ENCODE results near the gene RBCK1. TPM values are rescaled to one million over a fixed set of nuclear protein-coding genes. Genes with fewer than 3 reads are reported as not detected.
"Not testable (repeated sequence)": the region's sequence is repeated elsewhere in the genome, so short reads cannot be mapped to it uniquely, and the experiment has no call there.

Gene RBCK1
- polyA plus RNA-seq, 1 donor = 86.9 TPM

GRCh38 chr20:385448-385847 is 22.7 kb upstream of the RBCK1 start:
- H3K27me3 ChIP-seq (ENCODE audit: control insufficient read depth, insufficient read depth, low read length) = peaks cover 20% of the 10 kb centered on the region
- H3K27ac ChIP-seq (ENCODE audit: low read length) = no peak overlapping the region
- DNase-seq = no peak
- no peaks in the 10 kb centered on the region for H3K4me1 ChIP-seq (ENCODE audit: control insufficient read depth, insufficient read depth, low read length)
- H3K9me3 ChIP-seq (ENCODE audit: control insufficient read depth, low read depth, low read length) = peaks cover 2% of the 10 kb centered on the region
- no CpG with 5 or more reads among the region's 5 CpGs for WGBS (ENCODE audit: insufficient coverage, low lambda C conversion rate)
- no peaks in the 10 kb centered on the region for H3K36me3 ChIP-seq (ENCODE audit: control insufficient read depth, insufficient read depth, low read length)
- H3K4me3 ChIP-seq (ENCODE audit: low read length) = no peak overlapping the region

DNA sequence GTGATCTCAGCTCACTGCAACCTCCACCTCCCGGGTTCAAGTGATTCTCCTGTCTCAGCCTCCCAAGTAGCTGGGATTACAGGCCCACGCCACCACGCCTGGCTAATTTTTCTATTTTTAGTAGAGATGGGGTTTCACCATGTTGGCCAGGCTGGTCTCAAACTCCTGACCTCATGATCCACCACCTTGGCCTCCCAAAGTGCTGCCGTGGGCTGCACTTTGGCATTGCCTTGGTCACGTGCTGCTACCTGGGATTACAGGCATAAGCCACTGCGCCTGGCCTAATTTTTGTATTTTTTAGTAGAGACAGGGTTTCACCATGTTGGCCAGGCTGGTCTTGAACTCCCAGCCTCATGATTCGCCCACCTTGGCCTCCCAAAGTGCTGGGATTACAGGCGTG is 21.5 kb upstream of the RBCK1 start:
- no CpG with 5 or more reads among the region's 8 CpGs for WGBS (ENCODE audit: insufficient coverage, low lambda C conversion rate)
- H3K4me1 ChIP-seq (ENCODE audit: control insufficient read depth, insufficient read depth, low read length); H3K36me3 ChIP-seq (ENCODE audit: control insufficient read depth, insufficient read depth, low read length); DNase-seq; H3K4me3 ChIP-seq (ENCODE audit: low read length); H3K9me3 ChIP-seq (ENCODE audit: control insufficient read depth, low read depth, low read length); H3K27ac ChIP-seq (ENCODE audit: low read length): not testable (repeated sequence)
- peaks cover 11% of the 10 kb centered on the region for H3K27me3 ChIP-seq (ENCODE audit: control insufficient read depth, insufficient read depth, low read length)

DNA sequence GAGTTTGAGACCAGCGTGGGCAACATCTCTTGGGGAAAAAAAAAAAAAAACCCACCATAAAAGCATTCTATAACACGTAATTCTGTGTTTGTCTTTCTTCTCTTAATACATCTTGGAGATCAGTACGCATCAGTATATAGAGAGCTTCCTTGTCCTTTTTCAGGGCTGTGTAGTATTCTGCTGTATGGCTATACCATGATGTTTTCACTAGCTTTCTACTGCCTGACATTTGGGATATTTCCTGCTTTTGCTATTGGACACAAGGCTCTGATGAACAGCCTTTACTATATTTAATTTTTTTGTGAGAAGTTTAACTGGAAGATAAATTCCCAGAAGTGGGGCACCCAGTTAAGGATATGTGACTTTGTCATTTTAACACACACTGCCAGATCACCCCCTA is 20.6 kb upstream of the RBCK1 start:
- Histone ChIP-seq H3K36me3 (ENCODE audit: control insufficient read depth, insufficient read depth, low read length) (no peaks in the 10 kb centered on the region), H3K9me3 (ENCODE audit: control insufficient read depth, low read depth, low read length) (no peaks in the 10 kb centered on the region), H3K27me3 (ENCODE audit: control insufficient read depth, insufficient read depth, low read length) (peaks cover 4% of the 10 kb centered on the region), H3K4me3 (ENCODE audit: low read length) (no peak overlapping the region), H3K27ac (ENCODE audit: low read length) (no peak overlapping the region), H3K4me1 (ENCODE audit: control insufficient read depth, insufficient read depth, low read length) (no peaks in the 10 kb centered on the region)
- WGBS (ENCODE audit: insufficient coverage, low lambda C conversion rate) = 100% methylated on average over 1 of the region's 3 CpGs
- DNase-seq = no peak

DNA sequence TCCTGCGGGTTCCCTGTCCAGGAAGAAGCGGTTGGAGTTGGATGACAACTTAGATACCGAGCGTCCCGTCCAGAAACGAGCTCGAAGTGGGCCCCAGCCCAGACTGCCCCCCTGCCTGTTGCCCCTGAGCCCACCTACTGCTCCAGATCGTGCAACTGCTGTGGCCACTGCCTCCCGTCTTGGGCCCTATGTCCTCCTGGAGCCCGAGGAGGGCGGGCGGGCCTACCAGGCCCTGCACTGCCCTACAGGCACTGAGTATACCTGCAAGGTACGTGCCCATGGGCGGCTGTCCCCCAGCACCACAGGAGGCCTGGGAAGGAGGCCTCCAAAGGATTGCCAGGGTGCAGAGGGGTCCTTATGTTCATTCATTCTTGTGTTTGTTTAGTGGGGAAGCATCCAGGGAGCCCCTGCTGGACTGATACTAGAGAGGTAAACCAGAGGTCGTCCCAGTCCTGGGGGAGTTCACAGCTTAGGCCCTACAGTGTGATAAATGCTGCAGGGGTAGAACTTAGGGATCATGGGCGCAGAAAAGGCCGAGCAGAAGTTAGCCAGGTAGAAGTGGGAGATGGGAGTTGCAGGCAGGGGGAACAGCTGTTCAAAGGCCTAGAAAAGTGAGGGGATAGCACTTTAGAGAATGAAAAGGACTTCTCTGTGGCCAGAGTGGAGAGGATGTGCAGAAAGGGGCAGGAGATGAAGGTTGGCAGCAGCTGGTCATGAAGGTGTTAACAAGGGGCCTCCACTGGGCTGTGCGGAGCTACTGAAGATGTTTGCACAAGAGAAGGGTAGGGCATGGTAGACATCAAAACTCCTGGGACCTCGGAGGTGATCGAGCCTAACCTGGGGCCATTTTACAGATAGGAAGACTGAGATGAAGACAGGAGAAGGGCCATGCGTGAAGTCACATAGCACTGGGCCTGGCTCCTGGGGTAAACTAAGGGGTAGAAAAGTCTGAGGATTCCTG is 19.8 kb upstream of the RBCK1 start:
- Histone ChIP-seq H3K4me3 (ENCODE audit: low read length) (no peak overlapping the region), H3K9me3 (ENCODE audit: control insufficient read depth, low read depth, low read length) (no peaks in the 10 kb centered on the region), H3K27ac (ENCODE audit: low read length) (no peak overlapping the region), H3K27me3 (ENCODE audit: control insufficient read depth, insufficient read depth, low read length) (no peaks in the 10 kb centered on the region), H3K4me1 (ENCODE audit: control insufficient read depth, insufficient read depth, low read length) (no peaks in the 10 kb centered on the region), H3K36me3 (ENCODE audit: control insufficient read depth, insufficient read depth, low read length) (no peaks in the 10 kb centered on the region)
- WGBS (ENCODE audit: insufficient coverage, low lambda C conversion rate) = 83% methylated on average over 1 of the region's 21 CpGs
- no peak for DNase-seq

DNA sequence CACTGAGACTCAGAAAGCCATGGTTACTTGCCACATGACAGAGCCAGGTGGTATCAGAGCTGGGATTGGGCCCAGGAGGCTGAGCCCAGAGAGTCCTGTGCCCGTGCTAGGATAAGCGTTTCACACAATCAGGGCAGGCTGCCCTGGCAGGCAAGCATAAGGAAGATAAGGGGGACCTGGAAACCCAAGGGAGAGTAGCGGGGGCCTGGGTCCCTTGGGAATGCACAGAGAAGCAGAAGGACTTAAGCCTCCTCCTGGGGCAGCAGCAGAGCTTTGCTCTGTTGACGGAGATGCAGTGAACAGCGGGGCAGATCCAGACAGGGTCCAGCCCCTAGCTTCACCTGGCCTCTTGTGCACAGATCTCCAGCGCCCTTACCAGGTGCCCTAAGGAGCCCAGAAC is 18.9 kb upstream of the RBCK1 start:
- no peak overlapping the region for H3K27ac ChIP-seq (ENCODE audit: low read length)
- no peaks in the 10 kb centered on the region for H3K4me1 ChIP-seq (ENCODE audit: control insufficient read depth, insufficient read depth, low read length)
- no CpG with 5 or more reads among the region's 6 CpGs for WGBS (ENCODE audit: insufficient coverage, low lambda C conversion rate)
- DNase-seq = no peak
- no peaks in the 10 kb centered on the region for H3K36me3 ChIP-seq (ENCODE audit: control insufficient read depth, insufficient read depth, low read length)
- H3K27me3 ChIP-seq (ENCODE audit: control insufficient read depth, insufficient read depth, low read length) = no peaks in the 10 kb centered on the region
- H3K4me3 ChIP-seq (ENCODE audit: low read length) = no peak overlapping the region
- H3K9me3 ChIP-seq (ENCODE audit: control insufficient read depth, low read depth, low read length) = no peaks in the 10 kb centered on the region

GRCh38 chr20:391041-391711 is 16.9 kb upstream of the RBCK1 start:
- no peaks in the 10 kb centered on the region for H3K27me3 ChIP-seq (ENCODE audit: control insufficient read depth, insufficient read depth, low read length)
- H3K36me3 ChIP-seq (ENCODE audit: control insufficient read depth, insufficient read depth, low read length) = no peaks in the 10 kb centered on the region
- H3K4me3 ChIP-seq (ENCODE audit: low read length) = no peak overlapping the region
- H3K27ac ChIP-seq (ENCODE audit: low read length) = no peak overlapping the region
- DNase-seq = no peak
- no peaks in the 10 kb centered on the region for H3K4me1 ChIP-seq (ENCODE audit: control insufficient read depth, insufficient read depth, low read length)
- H3K9me3 ChIP-seq (ENCODE audit: control insufficient read depth, low read depth, low read length) = no peaks in the 10 kb centered on the region
- no CpG with 5 or more reads among the region's 29 CpGs for WGBS (ENCODE audit: insufficient coverage, low lambda C conversion rate)

GRCh38 chr20:393296-393695 is 14.8 kb upstream of the RBCK1 start:
- not testable (repeated sequence) for H3K27me3 ChIP-seq (ENCODE audit: control insufficient read depth, insufficient read depth, low read length); DNase-seq; H3K36me3 ChIP-seq (ENCODE audit: control insufficient read depth, insufficient read depth, low read length); H3K4me3 ChIP-seq (ENCODE audit: low read length); H3K27ac ChIP-seq (ENCODE audit: low read length); H3K4me1 ChIP-seq (ENCODE audit: control insufficient read depth, insufficient read depth, low read length); H3K9me3 ChIP-seq (ENCODE audit: control insufficient read depth, low read depth, low read length)
- no CpG with 5 or more reads among the region's 2 CpGs for WGBS (ENCODE audit: insufficient coverage, low lambda C conversion rate)

- H3K4me1 ChIP-seq (ENCODE audit: control insufficient read depth, insufficient read depth, low read length) = no peaks in the 10 kb centered on the region
- no peaks in the 10 kb centered on the region for H3K36me3 ChIP-seq (ENCODE audit: control insufficient read depth, insufficient read depth, low read length)
- no peak for DNase-seq
- no peak overlapping the region for H3K27ac ChIP-seq (ENCODE audit: low read length)
- WGBS (ENCODE audit: insufficient coverage, low lambda C conversion rate) = no CpG with 5 or more reads among the region's 24 CpGs
- H3K9me3 ChIP-seq (ENCODE audit: control insufficient read depth, low read depth, low read length) = no peaks in the 10 kb centered on the region
- H3K4me3 ChIP-seq (ENCODE audit: low read length) = no peak overlapping the region
- H3K27me3 ChIP-seq (ENCODE audit: control insufficient read depth, insufficient read depth, low read length) = no peaks in the 10 kb centered on the region
These were observed 11.9 kb upstream of the RBCK1 start for GRCh38 chr20:396252-396618.

DNA sequence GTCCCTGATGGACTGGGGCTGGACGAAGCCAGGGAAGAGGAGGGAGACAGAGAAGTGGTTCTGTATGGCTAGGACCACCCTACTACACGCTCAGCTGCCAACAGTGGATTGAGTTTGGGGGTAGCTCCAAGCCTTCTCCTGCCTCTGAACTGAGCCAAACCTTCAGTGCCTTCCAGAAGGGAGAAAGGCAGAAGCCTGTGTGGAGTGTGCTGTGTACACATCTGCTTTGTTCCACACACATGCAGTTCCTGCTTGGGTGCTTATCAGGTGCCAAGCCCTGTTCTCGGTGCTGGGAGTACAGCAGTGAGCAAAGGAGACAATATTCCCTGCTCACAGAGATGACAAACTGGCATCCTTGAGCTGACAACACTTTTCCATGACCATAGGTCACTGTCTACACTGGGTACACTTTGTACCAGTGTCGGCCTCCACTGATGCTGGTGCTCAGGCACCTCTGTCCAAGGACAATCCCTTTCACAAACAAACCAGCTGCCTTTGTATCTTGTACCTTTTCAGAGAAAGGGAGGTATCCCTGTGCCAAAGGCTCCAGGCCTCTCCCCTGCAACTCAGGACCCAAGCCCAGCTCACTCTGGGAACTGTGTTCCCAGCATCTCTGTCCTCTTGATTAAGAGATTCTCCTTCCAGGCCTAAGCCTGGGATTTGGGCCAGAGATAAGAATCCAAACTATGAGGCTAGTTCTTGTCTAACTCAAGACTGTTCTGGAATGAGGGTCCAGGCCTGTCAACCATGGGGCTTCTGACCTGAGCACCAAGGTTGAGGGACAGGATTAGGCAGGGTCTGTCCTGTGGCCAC is 11.3 kb upstream of the RBCK1 start:
- no peaks in the 10 kb centered on the region for H3K27me3 ChIP-seq (ENCODE audit: control insufficient read depth, insufficient read depth, low read length)
- peak in 1 of 2 donors; percentile 33 for DNase-seq

More for the DNA sequence above, 11.3 kb upstream of the RBCK1 start:
- no peak overlapping the region for H3K4me3 ChIP-seq (ENCODE audit: low read length)
- no peaks in the 10 kb centered on the region for H3K4me1 ChIP-seq (ENCODE audit: control insufficient read depth, insufficient read depth, low read length)
- H3K9me3 ChIP-seq (ENCODE audit: control insufficient read depth, low read depth, low read length) = no peaks in the 10 kb centered on the region
- no peaks in the 10 kb centered on the region for H3K36me3 ChIP-seq (ENCODE audit: control insufficient read depth, insufficient read depth, low read length)
- no CpG with 5 or more reads among the region's 4 CpGs for WGBS (ENCODE audit: insufficient coverage, low lambda C conversion rate)
- H3K27ac ChIP-seq (ENCODE audit: low read length) = no peak overlapping the region
